Activated CD8-positive, alpha-beta T cell treated with anti-CD3 and anti-CD28 coated beads for 36 hours (primary cell): ENCODE measurements around the gene MICOS13. TPM values are rescaled to one million over a fixed set of nuclear protein-coding genes. Genes with fewer than 3 reads are reported as not detected.

ENCODE experiments used
- ATAC-seq: fragments of 200-7000 bp; cut with Tn5 transposase; one replicate; pipeline ENCODE4 v1.10.0; 2021; ENCODE audit warnings: mild to moderate bottlenecking, moderate library complexity
- CTCF ChIA-PET: fragments of 350-600 bp; sonication (Branson Sonifier 250); formaldehyde crosslinking; loops from one replicate; lab custom pipeline; 2021; ENCODE audit warnings: antibody characterized with exemption; lab: Charles Lee
- POLR2A ChIA-PET: fragments of 350-600 bp; sonication (Branson Sonifier 250); formaldehyde crosslinking; loops from one replicate; lab custom pipeline; 2021; ENCODE audit warnings: antibody characterized with exemption; lab: Charles Lee
- DNase-seq: peaks from one replicate; pipeline ENCODE4 v3.0.0-alpha.2; 2020
- H3K27ac Mint-ChIP-seq: one replicate; pipeline ENCODE4 v1.8.0; 2021; ENCODE audit warnings: mild to moderate bottlenecking, mixed read lengths
- H3K27me3 Mint-ChIP-seq: one replicate; pipeline ENCODE4 v1.8.0; 2021; ENCODE audit warnings: mixed read lengths
- H3K36me3 Mint-ChIP-seq: one replicate; pipeline ENCODE4 v1.8.0; 2021; ENCODE audit warnings: low read depth, mixed read lengths
- H3K4me1 Mint-ChIP-seq: one replicate; pipeline ENCODE4 v1.8.0; 2021; ENCODE audit warnings: low read depth, mixed read lengths
- H3K4me3 Mint-ChIP-seq: one replicate; pipeline ENCODE4 v1.8.0; 2021; ENCODE audit warnings: mild to moderate bottlenecking, moderate library complexity, mixed read lengths
- H3K9me3 Mint-ChIP-seq: one replicate; pipeline ENCODE4 v1.8.0; 2021; ENCODE audit warnings: mixed read lengths
- intact Hi-C: fragments of 100-400 bp; cut with micrococcal nuclease; formaldehyde crosslinking; loops from one replicate; pipeline ENCODE4 v1.10.0; 2022
- total RNA-seq, 2 experiments: library from RNA; stranded (reverse); gene quantifications; one replicate each; pipeline ENCODE4 v1.2.3, GENCODE V29; 2021
- TF ChIP-seq, protein P1 (sequence below): fragments of 200-600 bp; IDR thresholded peaks from one replicate; pipeline ENCODE4 v1.8.0; 2022; ENCODE audit warnings: antibody characterized with exemption, mild to moderate bottlenecking

MICOS13 gene
- total RNA-seq, 2 experiments from 2014 or later: 49.4 TPM

DNA sequence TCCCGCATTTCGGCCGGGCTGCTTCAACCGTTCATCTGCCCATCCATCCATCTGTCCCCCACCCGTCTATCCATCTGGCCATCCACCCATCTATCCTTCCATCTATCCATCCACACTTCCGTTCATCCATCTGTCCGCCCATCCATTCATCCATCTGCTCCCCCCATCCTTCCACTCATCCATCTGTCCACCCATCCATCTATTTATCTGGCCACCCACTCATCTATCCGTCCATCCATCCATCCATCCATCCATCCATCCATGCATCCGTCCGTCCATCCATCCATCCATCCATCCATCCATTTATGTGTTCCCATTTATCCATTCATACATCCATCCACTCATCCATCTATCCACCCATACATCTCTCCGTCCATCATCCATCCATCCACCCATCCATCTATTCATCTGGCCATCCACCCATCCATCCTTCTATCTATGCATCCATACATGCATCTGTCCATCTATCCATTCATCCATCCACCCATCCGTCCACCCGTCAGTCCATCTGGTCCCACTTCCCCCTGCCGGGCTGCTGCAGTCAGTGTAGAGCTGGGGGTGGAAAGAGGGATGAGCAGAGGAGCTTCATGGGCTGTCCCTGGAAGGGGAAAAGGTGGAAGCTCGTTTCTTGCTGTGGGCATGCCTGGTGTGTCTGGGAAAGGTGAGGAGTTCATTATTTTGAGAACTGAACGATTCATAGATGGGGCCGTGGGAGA is 1.2 kb upstream of the MICOS13 start:
- ATAC-seq: no peak
- POLR2A ChIA-PET: interaction anchor here (2.2 to 20.6 kb wide), 2 partner anchors 9 to 31 kb away, joined by 14 to 516 read pairs; partner anchors contain the start of genes CATSPERD, LONP1 and RPL36
- H3K27me3 Mint-ChIP-seq: no peaks in the 10 kb centered on the region
- DNase-seq: no peak
- peaks cover 17% of the 10 kb centered on the region for H3K4me1 Mint-ChIP-seq
- no peaks in the 10 kb centered on the region for H3K9me3 Mint-ChIP-seq
- peak overlapping the region; percentile 63 for H3K4me3 Mint-ChIP-seq
- intact Hi-C loops: loop anchor here (5.0 kb wide), 1 partner anchor 59 kb away; the partner anchor contains the start of genes SAFB and SAFB2
- CTCF ChIA-PET: no interaction called here
- TF ChIP-seq, protein P1, sequence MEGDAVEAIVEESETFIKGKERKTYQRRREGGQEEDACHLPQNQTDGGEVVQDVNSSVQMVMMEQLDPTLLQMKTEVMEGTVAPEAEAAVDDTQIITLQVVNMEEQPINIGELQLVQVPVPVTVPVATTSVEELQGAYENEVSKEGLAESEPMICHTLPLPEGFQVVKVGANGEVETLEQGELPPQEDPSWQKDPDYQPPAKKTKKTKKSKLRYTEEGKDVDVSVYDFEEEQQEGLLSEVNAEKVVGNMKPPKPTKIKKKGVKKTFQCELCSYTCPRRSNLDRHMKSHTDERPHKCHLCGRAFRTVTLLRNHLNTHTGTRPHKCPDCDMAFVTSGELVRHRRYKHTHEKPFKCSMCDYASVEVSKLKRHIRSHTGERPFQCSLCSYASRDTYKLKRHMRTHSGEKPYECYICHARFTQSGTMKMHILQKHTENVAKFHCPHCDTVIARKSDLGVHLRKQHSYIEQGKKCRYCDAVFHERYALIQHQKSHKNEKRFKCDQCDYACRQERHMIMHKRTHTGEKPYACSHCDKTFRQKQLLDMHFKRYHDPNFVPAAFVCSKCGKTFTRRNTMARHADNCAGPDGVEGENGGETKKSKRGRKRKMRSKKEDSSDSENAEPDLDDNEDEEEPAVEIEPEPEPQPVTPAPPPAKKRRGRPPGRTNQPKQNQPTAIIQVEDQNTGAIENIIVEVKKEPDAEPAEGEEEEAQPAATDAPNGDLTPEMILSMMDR: no peak
- peak overlapping the region; percentile 21 for H3K27ac Mint-ChIP-seq
- peaks cover 8% of the 10 kb centered on the region for H3K36me3 Mint-ChIP-seq

DNA sequence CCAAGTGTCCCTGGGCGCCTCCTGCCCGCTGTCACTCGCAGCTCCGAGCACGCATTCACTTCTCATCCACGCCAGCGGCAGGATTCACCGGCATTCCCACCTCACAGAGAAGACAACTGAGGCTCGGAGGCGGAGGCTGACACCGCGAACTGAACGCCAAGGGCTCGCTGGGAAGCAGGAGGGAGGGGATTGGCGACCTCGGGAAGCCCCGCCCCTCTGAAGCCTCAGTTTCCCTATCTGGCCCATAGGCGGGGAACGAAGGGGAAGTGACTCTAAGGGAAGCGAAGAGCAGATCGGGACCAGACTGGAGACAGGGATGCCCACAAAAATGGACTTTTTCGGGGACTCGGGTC is 256 bp downstream of the MICOS13 start:
- ATAC-seq: peak; percentile 0
- peaks cover 8% of the 10 kb centered on the region for H3K36me3 Mint-ChIP-seq
- TF ChIP-seq, protein P1: no peak
- H3K4me3 Mint-ChIP-seq: peak overlapping the region; percentile 96
- intact Hi-C loops: loop anchor here (5.0 kb wide), 1 partner anchor 58 kb away; the partner anchor contains the start of genes SAFB and SAFB2
- peak overlapping the region; percentile 95 for H3K27ac Mint-ChIP-seq
- peaks cover 15% of the 10 kb centered on the region for H3K4me1 Mint-ChIP-seq
- CTCF ChIA-PET: interaction anchor here (1.2 kb wide), 1 partner anchor 10 kb away, joined by 4 read pairs; no protein-coding TSS in a partner anchor
- POLR2A ChIA-PET: interaction anchor here (0.9 to 2.5 kb wide), 6 partner anchors 9 to 38 kb away, joined by 3 to 9 read pairs (median 4); partner anchors contain the start of gene RPL36
- H3K27me3 Mint-ChIP-seq: no peaks in the 10 kb centered on the region
- no peak for DNase-seq
- H3K9me3 Mint-ChIP-seq: no peaks in the 10 kb centered on the region

DNA sequence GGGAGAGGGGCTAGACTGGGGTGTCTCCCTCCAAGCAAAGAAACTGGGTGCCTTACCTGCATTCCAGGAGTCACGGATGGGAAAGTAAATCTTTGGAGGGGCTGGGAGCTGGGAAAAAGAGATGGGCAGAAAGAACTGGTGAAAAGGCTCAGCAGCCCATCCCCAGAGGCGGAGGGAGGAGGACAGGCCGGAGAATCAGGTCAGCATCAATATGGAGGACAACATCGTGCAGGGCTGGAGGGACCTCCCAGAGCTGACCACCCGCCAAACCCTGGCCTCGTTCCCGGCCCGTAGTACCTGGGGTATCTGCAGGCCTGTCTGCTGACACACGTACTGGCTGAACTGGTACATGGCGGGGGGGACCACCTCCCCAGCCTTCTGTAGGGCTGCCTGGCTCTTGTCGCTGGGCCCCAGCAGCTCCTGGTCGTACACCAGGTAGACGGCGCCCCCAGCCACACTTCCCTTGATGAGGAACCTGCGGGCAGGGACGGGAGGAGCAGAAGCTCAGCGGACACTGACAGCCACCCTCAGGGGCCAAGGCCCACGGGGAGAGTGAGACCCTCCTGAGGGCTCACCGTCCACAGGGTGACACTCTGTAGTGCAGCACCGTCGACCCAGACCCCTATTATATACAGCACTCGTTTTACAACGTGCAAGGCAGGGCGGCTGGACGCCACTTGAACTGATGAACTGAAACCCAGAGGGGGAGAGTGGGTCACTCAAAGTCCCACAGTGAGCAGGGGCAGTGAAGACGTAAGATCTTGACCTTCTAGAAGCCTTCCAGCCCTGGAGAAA is 830 bp downstream of the MICOS13 start:
- no peaks in the 10 kb centered on the region for H3K9me3 Mint-ChIP-seq
- ATAC-seq (no peak), DNase-seq (no peak)
- peaks cover 8% of the 10 kb centered on the region for H3K36me3 Mint-ChIP-seq
- ChIA-PET POLR2A (interaction anchor here (0.9 to 2.5 kb wide), 7 partner anchors 8 to 55 kb away, joined by 3 to 9 read pairs (median 4); partner anchors contain the start of gene RPL36), CTCF (interaction anchor here (1.2 kb wide), 1 partner anchor 10 kb away, joined by 4 read pairs; no protein-coding TSS in a partner anchor)
- TF ChIP-seq, protein P1: no peak
- intact Hi-C loops: loop anchor here (5.0 kb wide), 1 partner anchor 57 kb away; the partner anchor contains the start of genes SAFB and SAFB2
- peak overlapping the region; percentile 96 for H3K4me3 Mint-ChIP-seq
- no peaks in the 10 kb centered on the region for H3K27me3 Mint-ChIP-seq
- peaks cover 15% of the 10 kb centered on the region for H3K4me1 Mint-ChIP-seq
- peak overlapping the region; percentile 95 for H3K27ac Mint-ChIP-seq

DNA sequence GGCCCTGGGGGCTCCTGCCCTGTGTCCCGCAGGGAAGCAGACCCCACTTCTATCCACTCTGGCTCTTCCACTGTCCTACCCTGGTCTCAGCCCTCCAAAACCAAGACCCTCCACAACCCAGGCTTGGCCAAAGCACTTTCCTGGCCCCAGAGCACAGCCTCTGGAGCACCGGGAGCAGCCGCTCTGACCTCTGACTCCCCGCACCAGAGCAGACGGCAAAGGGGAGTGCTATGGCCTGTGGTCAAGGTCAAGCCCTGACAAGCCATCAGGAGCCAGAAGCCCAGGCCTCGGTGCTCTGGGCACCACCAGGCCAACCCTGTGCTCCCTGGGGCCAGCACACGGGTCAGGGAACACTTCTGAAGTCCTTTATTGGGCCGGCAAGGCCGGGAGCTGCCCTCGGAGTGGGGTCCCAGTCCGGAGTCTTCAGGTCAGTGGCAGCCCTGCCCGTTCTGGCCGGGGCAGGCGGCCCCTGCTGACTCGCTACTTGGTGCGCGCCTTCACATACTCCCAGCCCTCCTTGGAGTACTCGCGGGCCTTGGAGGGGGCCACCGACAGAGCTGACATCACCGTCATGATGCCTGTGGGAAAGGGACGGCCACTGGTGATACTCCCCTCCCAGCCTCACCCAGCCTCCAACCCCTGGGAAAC is 2.1 kb downstream of the MICOS13 start:
- no peak for ATAC-seq
- intact Hi-C loops: no loop called here
- H3K27ac Mint-ChIP-seq: no peak overlapping the region

More for the DNA sequence above, 2.1 kb downstream of the MICOS13 start:
- H3K27me3 Mint-ChIP-seq: no peaks in the 10 kb centered on the region
- H3K4me3 Mint-ChIP-seq: no peak overlapping the region
- no peaks in the 10 kb centered on the region for H3K9me3 Mint-ChIP-seq
- TF ChIP-seq, protein P1: no peak
- H3K36me3 Mint-ChIP-seq: peaks cover 13% of the 10 kb centered on the region
- CTCF ChIA-PET: no interaction called here
- no peak for DNase-seq
- POLR2A ChIA-PET: interaction anchor here (2.2 to 2.5 kb wide), 2 partner anchors 9 to 13 kb away, joined by 9 to 10 read pairs; no protein-coding TSS in a partner anchor
- peaks cover 15% of the 10 kb centered on the region for H3K4me1 Mint-ChIP-seq
